Transverse colon (tissue), 4 donors: Measurements from ENCODE around the gene ELOVL1. TPM values are rescaled to one million over a fixed set of nuclear protein-coding genes. Genes with fewer than 3 reads are reported as not detected.

Source experiments
- DNase-seq: peaks from one replicate; pipeline ENCODE4 v3.0.0-alpha.2; 2019
- H3K27ac ChIP-seq, 4 donors: fragments of 200-600 bp; sonication (generic); 2 replicates each; pipeline ENCODE4 v1.5.1; 2016 to 2018; ENCODE audit warnings: inconsistent platforms in 4 of 4
- H3K27me3 ChIP-seq: fragments of 200-600 bp; sonication (generic); 2 replicates; pipeline ENCODE4 v1.5.1; 2017; ENCODE audit warnings: inconsistent platforms
- H3K36me3 ChIP-seq, 4 donors: fragments of 200-600 bp; sonication (generic); 2 replicates each; pipeline ENCODE4 v1.5.1; 2017 to 2019; ENCODE audit warnings: inconsistent platforms in 4 of 4
- H3K4me1 ChIP-seq, 4 donors: fragments of 200-600 bp; sonication (generic); 2 replicates each; pipeline ENCODE4 v1.5.1; 2017 to 2020; ENCODE audit warnings: inconsistent platforms in 4 of 4
- H3K4me3 ChIP-seq, 4 donors: fragments of 200-600 bp; sonication (generic); 1 replicate in 1 of 4; 2 replicates in 3 of 4; pipeline versions ENCODE4 v1.5.1 to v1.6.1; 2017 to 2019; ENCODE audit warnings: inconsistent platforms in 4 of 4
- H3K9me3 ChIP-seq, 2 donors: fragments of 200-600 bp; sonication (generic); 2 replicates each; pipeline ENCODE4 v1.5.1; 2017 to 2019; ENCODE audit warnings: inconsistent platforms in 2 of 2
- CTCF ChIP-seq, 5 experiments: fragments of 200-600 bp in 3 of 5; fragments of 450-650 bp in 2 of 5; sonication (generic) in 3 of 5; IDR thresholded peaks; 1 replicate in 2 of 5; 2 replicates in 3 of 5; pipeline ENCODE4 v1.5.1; 2016 to 2017; ENCODE audit warnings: antibody characterized with exemption in 5 of 5, inconsistent platforms in 3 of 5, mild to moderate bottlenecking in 2 of 5, moderate library complexity in 1 of 5
- EP300 ChIP-seq: sonication (generic); formaldehyde crosslinking; IDR thresholded peaks from one replicate; pipeline ENCODE4 v1.6.1; 2017; ENCODE audit warnings: antibody characterized with exemption, low read depth
- POLR2A ChIP-seq: fragments of 450-650 bp; IDR thresholded peaks from one replicate; pipeline ENCODE4 v1.6.1; 2016; ENCODE audit warnings: antibody characterized with exemption, mild to moderate bottlenecking, moderate library complexity
- POLR2AphosphoS5 ChIP-seq, 3 donors: sonication (generic); formaldehyde crosslinking; IDR thresholded peaks; one replicate each; pipeline ENCODE4 v1.6.1; 2016; ENCODE audit warnings: antibody characterized with exemption in 3 of 3
- WGBS, 2 donors: methylation state at CpG; one replicate each; pipeline ENCODE4 v1.1.5; 2018; ENCODE audit warnings: low coverage in 1 of 2; 5-methylcytosine and 5-hydroxymethylcytosine counted together
- in situ Hi-C, 4 donors: fragments of 200-750 bp; cut with MboI; loops; one replicate each; pipeline versions ENCODE4 v1.15.0 to v1.15.1; 2017; ENCODE audit warnings: low sequenced_read_pairs in 3 of 4, low pct_ligation_motif_present in 1 of 4, low pct_unique_long_range_greater_than_20kb in 1 of 4
- intact Hi-C: fragments of 100-400 bp; cut with DNase I; formaldehyde crosslinking; loops from one replicate; pipeline ENCODE4 v1.15.1; 2023; ENCODE audit warnings: low total_unique reads
- total RNA-seq, 4 donors: library from RNA; depleted of rRNA; stranded (reverse); fragments of >200 nt; gene quantifications; one replicate each; pipeline ENCODE4 v1.1.0, GENCODE V29; 2016

The ELOVL1 gene
- total RNA-seq, 4 donors from 2014 or later = 58.4 to 114 (median 99.5) TPM

- in situ Hi-C loops = no loop called here
- Histone ChIP-seq H3K9me3 (peaks cover 0 to 3% of the 10 kb centered on the region in 2 donors), H3K4me1 (no peaks in the 10 kb centered on the region), H3K27ac (no peak overlapping the region), H3K4me3 (no peak overlapping the region), H3K36me3 (no peaks in the 10 kb centered on the region), H3K27me3 (no peaks in the 10 kb centered on the region)
- intact Hi-C loops = no loop called here
- DNase-seq = no peak
- WGBS, 2 donors = 92 to 96% methylated on average over 8 to 16 of the region's 16 CpGs
- no peak for TF ChIP-seq POLR2A
- no peak for TF ChIP-seq POLR2AphosphoS5 (IDR thresholded peaks at IDR 0.05)
- TF ChIP-seq EP300 = no peak
- no peak for TF ChIP-seq CTCF (IDR thresholded peaks at IDR 0.05)
Measured at GRCh38 chr1:43321331-43321891, 46.4 kb downstream of the ELOVL1 start.

DNA sequence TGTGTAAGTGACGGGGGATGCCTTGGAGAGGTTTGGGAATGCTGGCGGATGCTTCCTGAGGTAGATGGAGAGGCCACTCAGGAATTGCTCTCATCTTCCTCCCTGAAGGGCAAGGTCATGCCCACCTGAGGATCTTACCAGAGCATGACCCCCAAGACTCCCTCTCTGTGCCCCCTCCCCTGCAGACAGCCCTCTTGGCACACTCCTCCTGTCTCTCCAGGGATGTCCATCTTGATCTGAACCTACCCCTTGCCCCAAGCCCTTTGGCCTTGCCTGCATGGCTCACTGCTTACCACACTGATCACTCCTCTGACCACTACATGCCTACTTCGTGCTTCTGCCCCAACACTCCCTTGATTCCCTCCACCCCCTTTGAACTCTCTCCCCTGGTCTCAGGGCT, 48.0 kb downstream of the ELOVL1 start:
- TF ChIP-seq POLR2A = no peak
- TF ChIP-seq CTCF (IDR thresholded peaks at IDR 0.05) = no peak
- TF ChIP-seq EP300 = no peak
- TF ChIP-seq POLR2AphosphoS5 (IDR thresholded peaks at IDR 0.05) = no peak
- no peaks in the 10 kb centered on the region for H3K27me3 ChIP-seq
- H3K4me1 ChIP-seq = no peaks in the 10 kb centered on the region
- no peak overlapping the region for H3K27ac ChIP-seq
- in situ Hi-C loops (no loop called here), intact Hi-C loops (no loop called here)
- H3K4me3 ChIP-seq = no peak overlapping the region
- 96 to 100% methylated on average over 1 to 2 of the region's 3 CpGs for WGBS, 2 donors
- DNase-seq = no peak
- no peaks in the 10 kb centered on the region for H3K36me3 ChIP-seq
- peaks cover 0 to under 1% of the 10 kb centered on the region in 2 donors for H3K9me3 ChIP-seq

DNA sequence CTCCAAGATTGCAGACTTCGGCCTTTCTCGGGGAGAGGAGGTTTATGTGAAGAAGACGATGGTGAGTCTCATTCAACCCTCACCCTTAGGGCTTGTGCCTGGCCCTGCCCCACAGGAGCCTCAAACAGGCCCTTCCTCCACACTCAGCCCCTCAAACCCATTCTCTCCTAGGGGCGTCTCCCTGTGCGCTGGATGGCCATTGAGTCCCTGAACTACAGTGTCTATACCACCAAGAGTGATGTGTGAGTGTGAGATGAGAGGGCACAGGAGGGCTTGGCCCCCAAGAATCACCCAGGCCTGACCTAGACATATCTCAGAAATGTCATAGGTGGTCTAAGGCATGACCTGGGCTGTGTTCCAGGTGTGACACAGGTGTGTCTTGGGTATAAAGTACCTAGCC, 48.5 kb downstream of the ELOVL1 start:
- DNase-seq = no peak
- H3K36me3 ChIP-seq = no peaks in the 10 kb centered on the region
- intact Hi-C loops = no loop called here
- H3K4me3 ChIP-seq = no peak overlapping the region
- no peak overlapping the region for H3K27ac ChIP-seq
- peaks cover 0 to 3% (median under 1%) of the 10 kb centered on the region in 4 donors for H3K4me1 ChIP-seq
- H3K9me3 ChIP-seq = no peaks in the 10 kb centered on the region
- H3K27me3 ChIP-seq = no peaks in the 10 kb centered on the region
- in situ Hi-C loops = no loop called here
- TF ChIP-seq EP300 (no peak), POLR2AphosphoS5 (IDR thresholded peaks at IDR 0.05) (no peak), CTCF (IDR thresholded peaks at IDR 0.05) (no peak)
- WGBS, 2 donors = 97% methylated on average over 5 of the region's 5 CpGs; no CpG with 5 or more reads in 1 of the 2 donors

DNA sequence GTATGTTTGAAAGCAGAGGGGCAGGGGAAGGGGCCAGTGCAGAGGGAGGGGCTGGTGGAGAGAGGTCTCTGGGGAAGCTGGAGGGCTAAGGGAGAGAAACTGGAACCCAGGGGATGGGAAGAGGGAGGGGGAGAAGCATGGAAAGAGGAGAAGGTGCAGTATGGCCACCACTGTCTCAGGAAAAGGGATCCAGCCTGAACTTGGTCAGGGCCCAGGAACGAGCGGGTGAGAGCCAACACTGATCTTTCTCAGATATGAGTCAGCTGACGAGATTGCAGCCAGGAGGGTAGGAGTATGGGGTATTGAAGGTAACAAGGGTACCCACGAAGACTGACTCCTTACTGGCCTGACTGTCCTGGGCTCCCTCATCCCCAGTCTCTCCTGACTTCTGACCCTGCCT, 49.0 kb downstream of the ELOVL1 start:
- H3K27me3 ChIP-seq = no peaks in the 10 kb centered on the region
- H3K27ac ChIP-seq = no peak overlapping the region
- TF ChIP-seq EP300 (no peak), POLR2A (no peak), CTCF (IDR thresholded peaks at IDR 0.05) (no peak), POLR2AphosphoS5 (IDR thresholded peaks at IDR 0.05) (no peak)
- intact Hi-C loops = no loop called here
- WGBS, 2 donors = 77% methylated on average over 4 of the region's 4 CpGs; no CpG with 5 or more reads in 1 of the 2 donors
- no peaks in the 10 kb centered on the region for H3K9me3 ChIP-seq
- in situ Hi-C loops = no loop called here
- no peaks in the 10 kb centered on the region for H3K36me3 ChIP-seq
- peaks cover 0 to 7% (median 2%) of the 10 kb centered on the region in 4 donors for H3K4me1 ChIP-seq
- DNase-seq = no peak
- no peak overlapping the region for H3K4me3 ChIP-seq
